Measurements from ENCODE around the gene ZNF672. TPM values are rescaled to one million over a fixed set of nuclear protein-coding genes. Genes with fewer than 3 reads are reported as not detected.
A peak's percentile ranks its signal among the peaks of the same experiment; 100 is the strongest.
"Not testable (repeated sequence)": the region's sequence is repeated elsewhere in the genome, so short reads cannot be mapped to it uniquely, and the experiment has no call there.

Gene ZNF672
- polyA plus RNA-seq, 4 donors = 17.2 to 25.7 (median 21.3) TPM

DNA sequence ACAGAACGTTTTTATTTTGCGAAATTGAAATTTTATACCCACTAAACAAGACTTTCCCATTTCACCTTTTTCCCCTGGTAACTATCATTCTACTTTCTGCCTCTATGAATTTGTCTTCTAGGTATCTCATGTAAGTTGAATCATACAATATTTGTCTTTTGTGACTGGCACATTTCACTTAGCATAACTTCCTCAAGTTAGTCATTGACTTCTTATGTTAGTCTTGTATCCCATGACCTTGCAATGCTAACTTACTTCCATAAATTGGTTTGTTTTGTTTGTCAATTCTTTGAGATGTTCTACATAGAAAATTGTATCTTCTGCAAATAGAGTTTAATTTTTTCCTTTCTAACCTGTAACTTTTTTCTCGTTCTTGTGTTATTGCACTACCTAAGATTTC, 39.2 kb upstream of the ZNF672 start:
- WGBS, 3 donors = 87 to 89% (median 88%) methylated on average over 3 of the region's 3 CpGs
- H3K27me3 ChIP-seq (ENCODE audit: control insufficient read depth in 3 of 3, insufficient read depth in 3 of 3, low read length in 3 of 3) = no peaks in the 10 kb centered on the region
- H3K4me3 ChIP-seq (ENCODE audit: low read depth in 1 of 3, low read length in 3 of 3) = no peak overlapping the region
- DNase-seq (no peak), FAIRE-seq (no peak)
- peaks cover 0 to 12% (median 3%) of the 10 kb centered on the region in 3 donors for H3K4me1 ChIP-seq (ENCODE audit: control insufficient read depth in 3 of 3, insufficient read depth in 2 of 3, low read depth in 1 of 3, low read length in 2 of 3)
- no peaks in the 10 kb centered on the region for H3K36me3 ChIP-seq (ENCODE audit: control insufficient read depth in 3 of 3, insufficient read depth in 2 of 3, low read depth in 1 of 3, low read length in 3 of 3)
- no peak overlapping the region for H3K27ac ChIP-seq (ENCODE audit: low read depth in 1 of 3, low read length in 2 of 3)
- H3K9me3 ChIP-seq (ENCODE audit: control insufficient read depth in 2 of 2, insufficient read depth in 1 of 2, low read depth in 1 of 2, low read length in 1 of 2) = peaks cover 0 to 25% of the 10 kb centered on the region in 2 donors

DNA sequence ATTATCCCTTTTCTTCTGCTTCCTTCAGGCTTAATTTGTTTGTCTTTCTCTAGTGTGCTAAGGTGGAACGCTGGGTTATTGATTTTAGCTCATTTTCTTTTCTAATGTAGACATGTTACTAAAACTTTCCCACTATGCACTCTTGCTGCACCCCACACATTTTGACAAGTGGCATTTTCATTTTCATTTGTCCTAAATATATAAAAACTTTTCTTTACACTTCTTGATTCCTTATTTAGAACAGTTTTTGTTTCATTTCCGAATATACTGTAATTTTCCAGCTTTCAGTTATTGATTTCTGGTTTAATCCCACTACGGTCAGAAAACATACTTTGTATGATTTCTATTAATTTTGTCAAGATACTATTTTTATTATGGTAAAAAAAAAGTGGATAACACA, 37.6 kb upstream of the ZNF672 start:
- H3K4me3 ChIP-seq (ENCODE audit: low read depth in 1 of 3, low read length in 3 of 3) = no peak overlapping the region
- H3K27ac ChIP-seq (ENCODE audit: low read depth in 1 of 3, low read length in 2 of 3) = no peak overlapping the region
- peaks cover 0 to 15% of the 10 kb centered on the region in 2 donors for H3K9me3 ChIP-seq (ENCODE audit: control insufficient read depth in 2 of 2, insufficient read depth in 1 of 2, low read depth in 1 of 2, low read length in 1 of 2)
- H3K4me1 ChIP-seq (ENCODE audit: control insufficient read depth in 3 of 3, insufficient read depth in 2 of 3, low read depth in 1 of 3, low read length in 2 of 3) = peaks cover 0 to 27% (median 5%) of the 10 kb centered on the region in 3 donors
- 70 to 76% (median 71%) methylated on average over 3 of the region's 3 CpGs for WGBS, 3 donors
- no peaks in the 10 kb centered on the region for H3K36me3 ChIP-seq (ENCODE audit: control insufficient read depth in 3 of 3, insufficient read depth in 2 of 3, low read depth in 1 of 3, low read length in 3 of 3)
- DNase-seq (no peak), FAIRE-seq (no peak)
- H3K27me3 ChIP-seq (ENCODE audit: control insufficient read depth in 3 of 3, insufficient read depth in 3 of 3, low read length in 3 of 3) = no peaks in the 10 kb centered on the region

DNA sequence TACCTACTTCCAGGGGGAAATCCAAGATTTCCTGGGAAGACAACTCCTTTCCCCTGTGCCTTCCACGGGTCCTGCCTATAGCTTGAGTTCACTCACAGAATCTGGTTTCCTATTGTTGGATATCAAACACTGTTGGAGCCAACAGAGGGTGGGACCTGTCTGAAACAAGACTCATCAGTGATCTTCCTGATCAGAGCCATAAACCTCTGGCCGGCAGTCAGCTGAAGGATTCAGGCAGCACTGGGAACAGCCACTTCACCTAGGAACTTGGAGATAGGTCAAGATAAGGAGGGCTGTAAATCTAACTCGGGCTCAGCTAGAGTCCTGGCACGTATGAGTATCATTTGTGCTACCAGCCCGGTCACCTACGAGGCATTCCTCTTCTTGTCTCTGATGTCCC, 35.6 kb upstream of the ZNF672 start:
- H3K4me3 ChIP-seq (ENCODE audit: low read depth in 1 of 3, low read length in 3 of 3) = no peak overlapping the region
- FAIRE-seq = no peak

DNA sequence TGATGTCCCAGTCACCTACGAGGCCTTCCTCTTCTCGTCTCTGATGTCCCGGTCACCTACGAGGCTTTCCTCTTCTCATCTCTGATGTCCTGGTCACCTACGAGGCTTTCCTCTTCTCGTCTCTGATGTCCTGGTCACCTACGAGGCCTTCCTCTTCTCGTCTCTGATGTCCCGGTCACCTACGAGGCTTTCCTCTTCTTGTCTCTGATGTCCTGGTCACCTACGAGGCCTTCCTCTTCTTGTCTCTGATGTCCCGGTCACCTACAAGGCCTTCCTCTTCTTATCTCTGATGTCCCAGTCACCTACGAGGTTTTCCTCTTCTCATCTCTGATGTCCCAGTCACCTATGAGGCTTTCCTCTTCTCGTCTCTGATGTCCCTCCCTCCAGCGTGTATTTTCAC, 34.5 kb upstream of the ZNF672 start:
- not testable (repeated sequence) for DNase-seq; FAIRE-seq; H3K36me3 ChIP-seq (ENCODE audit: control insufficient read depth in 3 of 3, insufficient read depth in 2 of 3, low read depth in 1 of 3, low read length in 3 of 3); H3K27me3 ChIP-seq (ENCODE audit: control insufficient read depth in 3 of 3, insufficient read depth in 3 of 3, low read length in 3 of 3); H3K4me3 ChIP-seq (ENCODE audit: low read depth in 1 of 3, low read length in 3 of 3)
- H3K9me3 ChIP-seq (ENCODE audit: control insufficient read depth in 2 of 2, insufficient read depth in 1 of 2, low read depth in 1 of 2, low read length in 1 of 2) = peaks cover 0 to 11% of the 10 kb centered on the region in 2 donors
- peaks cover 0 to 44% (median 8%) of the 10 kb centered on the region in 3 donors for H3K4me1 ChIP-seq (ENCODE audit: control insufficient read depth in 3 of 3, insufficient read depth in 2 of 3, low read depth in 1 of 3, low read length in 2 of 3)
- peak overlapping the region in 1 of 3 donors; percentile 83 for H3K27ac ChIP-seq (ENCODE audit: low read depth in 1 of 3, low read length in 2 of 3)
- 88 to 93% (median 90%) methylated on average over 15 of the region's 15 CpGs for WGBS, 3 donors

More for the DNA sequence above, 35.6 kb upstream of the ZNF672 start:
- H3K27ac ChIP-seq (ENCODE audit: low read depth in 1 of 3, low read length in 2 of 3) = peak overlapping the region in 1 of 3 donors; percentile 27
- peak in 1 of 2 donors; percentile 88 for DNase-seq
- H3K36me3 ChIP-seq (ENCODE audit: control insufficient read depth in 3 of 3, insufficient read depth in 2 of 3, low read depth in 1 of 3, low read length in 3 of 3) = no peaks in the 10 kb centered on the region
- 13 to 62% (median 48%) methylated on average over 6 of the region's 6 CpGs for WGBS, 3 donors
- H3K4me1 ChIP-seq (ENCODE audit: control insufficient read depth in 3 of 3, insufficient read depth in 2 of 3, low read depth in 1 of 3, low read length in 2 of 3) = peaks cover 0 to 44% (median 8%) of the 10 kb centered on the region in 3 donors
- peaks cover 0 to 11% of the 10 kb centered on the region in 2 donors for H3K9me3 ChIP-seq (ENCODE audit: control insufficient read depth in 2 of 2, insufficient read depth in 1 of 2, low read depth in 1 of 2, low read length in 1 of 2)
- H3K27me3 ChIP-seq (ENCODE audit: control insufficient read depth in 3 of 3, insufficient read depth in 3 of 3, low read length in 3 of 3) = no peaks in the 10 kb centered on the region

DNA sequence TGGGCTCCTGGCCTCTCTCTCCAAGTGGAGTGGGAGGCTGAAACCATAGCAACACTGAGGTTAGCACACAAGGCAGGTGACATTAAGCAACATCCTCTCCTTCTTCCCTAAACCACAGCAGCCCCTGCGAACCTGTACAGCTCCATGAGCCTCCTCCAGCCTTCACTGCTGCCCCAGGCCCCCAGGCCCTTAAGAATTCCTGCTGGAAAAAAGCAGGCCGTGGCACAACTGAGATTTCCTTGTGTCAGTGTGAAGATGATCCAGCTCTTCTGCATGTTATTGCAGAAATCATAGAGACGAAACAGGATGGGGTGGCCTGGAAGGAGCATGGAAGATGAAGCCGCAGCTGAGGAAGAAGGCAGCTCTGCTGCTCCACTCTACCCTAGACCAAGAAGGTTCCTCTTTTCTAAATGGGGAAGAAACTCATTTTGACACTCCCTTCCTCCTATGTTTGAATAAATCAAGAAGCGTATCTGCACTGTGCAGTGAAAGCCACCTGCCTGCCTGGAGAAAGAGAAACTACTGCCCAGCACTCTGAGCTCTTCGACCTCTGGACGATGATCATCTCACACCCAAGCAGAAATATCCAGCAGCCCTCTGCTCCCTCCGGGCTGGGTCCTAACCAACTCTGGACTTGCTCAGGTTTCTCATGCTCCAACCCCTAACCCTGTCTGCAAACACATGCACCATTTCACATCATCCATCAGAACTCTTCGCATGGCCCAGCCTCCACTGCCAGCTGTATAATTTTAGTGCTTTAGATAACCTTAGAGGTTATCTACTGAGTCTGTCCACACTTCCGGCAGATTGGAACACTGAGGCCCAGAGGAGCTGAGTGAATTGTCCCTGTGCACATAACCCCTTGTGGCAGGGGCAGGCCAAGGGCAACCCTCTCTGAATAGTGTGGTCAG, 33.0 kb upstream of the ZNF672 start:
- 18 to 43% (median 29%) methylated on average over 10 of the region's 10 CpGs for WGBS, 3 donors
- Histone ChIP-seq H3K9me3 (ENCODE audit: control insufficient read depth in 2 of 2, insufficient read depth in 1 of 2, low read depth in 1 of 2, low read length in 1 of 2) (peaks cover 0 to 11% of the 10 kb centered on the region in 2 donors), H3K4me1 (ENCODE audit: control insufficient read depth in 3 of 3, insufficient read depth in 2 of 3, low read depth in 1 of 3, low read length in 2 of 3) (peaks cover 0 to 44% (median 8%) of the 10 kb centered on the region in 3 donors), H3K36me3 (ENCODE audit: control insufficient read depth in 3 of 3, insufficient read depth in 2 of 3, low read depth in 1 of 3, low read length in 3 of 3) (no peaks in the 10 kb centered on the region), H3K27ac (ENCODE audit: low read depth in 1 of 3, low read length in 2 of 3) (peak overlapping the region; percentile 43 to 84 (median 83)), H3K27me3 (ENCODE audit: control insufficient read depth in 3 of 3, insufficient read depth in 3 of 3, low read length in 3 of 3) (no peaks in the 10 kb centered on the region), H3K4me3 (ENCODE audit: low read depth in 1 of 3, low read length in 3 of 3) (no peak overlapping the region)
- no peak for FAIRE-seq
- peak; percentile 74 to 81 for DNase-seq

DNA sequence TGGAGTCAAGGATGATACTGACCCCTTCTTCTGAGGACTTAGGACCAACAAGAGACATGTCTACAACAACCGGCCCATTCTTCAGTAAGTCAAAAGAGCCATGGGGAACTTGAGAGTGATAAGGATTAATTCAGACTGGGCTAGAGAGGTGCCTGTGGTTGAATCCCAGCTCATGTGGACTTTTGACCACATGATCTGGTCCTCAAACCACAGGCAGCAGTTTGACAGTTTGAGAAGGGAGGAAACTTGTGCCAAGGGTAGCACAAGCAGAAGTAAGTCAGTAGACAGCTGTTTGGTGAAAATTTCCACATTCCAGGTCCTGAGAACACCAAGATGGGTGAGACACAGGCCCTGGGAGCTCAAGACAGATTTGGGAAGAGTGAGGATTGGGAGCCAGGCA, 32.1 kb upstream of the ZNF672 start:
- DNase-seq (peak in 1 of 2 donors; percentile 37), FAIRE-seq (no peak)
- H3K4me3 ChIP-seq (ENCODE audit: low read depth in 1 of 3, low read length in 3 of 3) = no peak overlapping the region
- peaks cover 0 to 44% (median 8%) of the 10 kb centered on the region in 3 donors for H3K4me1 ChIP-seq (ENCODE audit: control insufficient read depth in 3 of 3, insufficient read depth in 2 of 3, low read depth in 1 of 3, low read length in 2 of 3)
- H3K27me3 ChIP-seq (ENCODE audit: control insufficient read depth in 3 of 3, insufficient read depth in 3 of 3, low read length in 3 of 3) = no peaks in the 10 kb centered on the region
- WGBS, 3 donors = 75 to 87% (median 79%) methylated on average over 1 of the region's 1 CpG
- peak overlapping the region in 2 of 3 donors; percentile 35 to 83 for H3K27ac ChIP-seq (ENCODE audit: low read depth in 1 of 3, low read length in 2 of 3)
- H3K36me3 ChIP-seq (ENCODE audit: control insufficient read depth in 3 of 3, insufficient read depth in 2 of 3, low read depth in 1 of 3, low read length in 3 of 3) = peaks cover 0 to 6% (median 0%) of the 10 kb centered on the region in 3 donors
- peaks cover 0 to 11% of the 10 kb centered on the region in 2 donors for H3K9me3 ChIP-seq (ENCODE audit: control insufficient read depth in 2 of 2, insufficient read depth in 1 of 2, low read depth in 1 of 2, low read length in 1 of 2)

DNA sequence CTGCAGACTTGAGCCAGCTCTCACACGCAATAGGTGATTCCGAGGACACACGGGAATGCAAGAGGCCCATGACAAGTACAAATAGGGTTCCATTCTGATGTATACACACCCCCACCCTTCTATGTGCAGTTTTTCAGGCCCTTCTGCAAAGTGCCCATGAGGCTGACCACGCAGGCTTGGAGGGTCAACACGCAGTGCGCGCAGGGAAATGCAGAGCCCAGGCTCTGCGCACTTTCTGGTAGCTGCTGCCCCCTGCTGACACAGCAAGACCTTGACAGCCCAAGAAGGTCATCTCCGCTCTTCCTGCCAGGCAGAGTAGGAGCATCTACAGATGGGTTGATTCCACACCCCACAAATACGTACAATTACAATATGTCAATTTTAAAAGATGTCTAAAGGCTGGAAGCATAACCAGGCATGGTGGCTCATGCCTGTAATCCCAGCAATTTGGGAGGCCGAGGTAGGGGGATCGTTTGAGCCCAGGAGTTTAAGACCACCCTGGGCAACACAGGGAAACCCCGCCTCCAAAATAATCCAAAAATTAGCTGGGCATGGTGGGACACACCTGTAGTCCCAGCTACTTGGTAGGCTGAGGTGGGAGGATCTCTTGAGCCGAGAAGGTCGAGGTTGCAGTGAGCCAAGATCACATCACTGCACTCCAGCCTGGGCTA, 30.8 kb upstream of the ZNF672 start:
- DNase-seq (peak; percentile 67 to 79), FAIRE-seq (no peak)
- Histone ChIP-seq H3K4me1 (ENCODE audit: control insufficient read depth in 3 of 3, insufficient read depth in 2 of 3, low read depth in 1 of 3, low read length in 2 of 3) (peaks cover 0 to 42% (median 8%) of the 10 kb centered on the region in 3 donors), H3K36me3 (ENCODE audit: control insufficient read depth in 3 of 3, insufficient read depth in 2 of 3, low read depth in 1 of 3, low read length in 3 of 3) (peaks cover 0 to 19% (median 0%) of the 10 kb centered on the region in 3 donors), H3K27ac (ENCODE audit: low read depth in 1 of 3, low read length in 2 of 3) (no peak overlapping the region), H3K9me3 (ENCODE audit: control insufficient read depth in 2 of 2, insufficient read depth in 1 of 2, low read depth in 1 of 2, low read length in 1 of 2) (peaks cover 0 to 5% of the 10 kb centered on the region in 2 donors), H3K4me3 (ENCODE audit: low read depth in 1 of 3, low read length in 3 of 3) (no peak overlapping the region), H3K27me3 (ENCODE audit: control insufficient read depth in 3 of 3, insufficient read depth in 3 of 3, low read length in 3 of 3) (no peaks in the 10 kb centered on the region)
- WGBS, 3 donors = 42 to 50% (median 46%) methylated on average over 15 of the region's 15 CpGs

DNA sequence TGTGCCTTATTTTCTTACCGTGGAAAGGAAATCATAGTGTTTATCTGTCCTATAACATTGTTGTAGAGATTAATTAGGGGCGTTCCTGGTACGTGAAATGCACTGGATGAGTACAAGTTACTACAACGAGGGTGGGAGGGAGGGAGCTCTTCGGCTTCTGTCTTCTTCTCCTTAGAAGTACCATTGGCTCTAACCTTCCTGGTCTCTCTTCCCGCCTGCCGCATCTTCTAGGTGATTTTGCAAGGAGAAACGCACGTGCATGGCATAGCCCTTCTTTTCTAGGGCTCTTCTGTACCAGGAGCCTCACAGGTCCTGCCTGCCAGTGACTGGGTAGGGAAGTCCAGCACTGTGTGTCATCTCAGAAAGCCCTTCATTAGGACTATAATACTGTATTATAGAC, 29.1 kb upstream of the ZNF672 start:
- Histone ChIP-seq H3K27me3 (ENCODE audit: control insufficient read depth in 3 of 3, insufficient read depth in 3 of 3, low read length in 3 of 3) (no peaks in the 10 kb centered on the region), H3K36me3 (ENCODE audit: control insufficient read depth in 3 of 3, insufficient read depth in 2 of 3, low read depth in 1 of 3, low read length in 3 of 3) (peaks cover 0 to 36% (median 6%) of the 10 kb centered on the region in 3 donors), H3K4me3 (ENCODE audit: low read depth in 1 of 3, low read length in 3 of 3) (no peak overlapping the region), H3K9me3 (ENCODE audit: control insufficient read depth in 2 of 2, insufficient read depth in 1 of 2, low read depth in 1 of 2, low read length in 1 of 2) (no peaks in the 10 kb centered on the region), H3K27ac (ENCODE audit: low read depth in 1 of 3, low read length in 2 of 3) (no peak overlapping the region), H3K4me1 (ENCODE audit: control insufficient read depth in 3 of 3, insufficient read depth in 2 of 3, low read depth in 1 of 3, low read length in 2 of 3) (peaks cover 0 to 31% (median 5%) of the 10 kb centered on the region in 3 donors)
- no peak for FAIRE-seq
- no peak for DNase-seq
- WGBS, 3 donors = 74 to 80% (median 79%) methylated on average over 9 of the region's 9 CpGs
